Measurements from ENCODE around the gene TRANK1.

Gene TRANK1

GRCh38 chr3:36866368-36866767 lies 78.5 kb downstream of the TRANK1 start:
- Histone ChIP-seq H4K20me1 (no peaks in the 10 kb centered on the region), H3K4me1 (peaks cover 4 to 21% (median 12%) of the 10 kb centered on the region in 10 experiments; a peak in 16 of 20 replicates), H3K4me3 (no peak overlapping the region), H3K27ac (no peak overlapping the region), H3K36me3 (peaks cover 11 to 72% (median 40%) of the 10 kb centered on the region in 11 experiments; a peak in 21 of 22 replicates), H3K27me3 (no peaks in the 10 kb centered on the region), H3K9ac (no peak overlapping the region), H3K9me3 (replicated peaks in 1 of 11) (peaks cover 0 to 5% (median 0%) of the 10 kb centered on the region in 11 experiments; a peak in 2 of 22 replicates), H3K4me2 (peak overlapping the region in 4 of 11 experiments; percentile 0 to 30 (median 16); a peak in 5 of 22 replicates)
- TF ChIP-seq Cebpa-rat (IDR thresholded peaks at IDR 0.05): no peak

DNA sequence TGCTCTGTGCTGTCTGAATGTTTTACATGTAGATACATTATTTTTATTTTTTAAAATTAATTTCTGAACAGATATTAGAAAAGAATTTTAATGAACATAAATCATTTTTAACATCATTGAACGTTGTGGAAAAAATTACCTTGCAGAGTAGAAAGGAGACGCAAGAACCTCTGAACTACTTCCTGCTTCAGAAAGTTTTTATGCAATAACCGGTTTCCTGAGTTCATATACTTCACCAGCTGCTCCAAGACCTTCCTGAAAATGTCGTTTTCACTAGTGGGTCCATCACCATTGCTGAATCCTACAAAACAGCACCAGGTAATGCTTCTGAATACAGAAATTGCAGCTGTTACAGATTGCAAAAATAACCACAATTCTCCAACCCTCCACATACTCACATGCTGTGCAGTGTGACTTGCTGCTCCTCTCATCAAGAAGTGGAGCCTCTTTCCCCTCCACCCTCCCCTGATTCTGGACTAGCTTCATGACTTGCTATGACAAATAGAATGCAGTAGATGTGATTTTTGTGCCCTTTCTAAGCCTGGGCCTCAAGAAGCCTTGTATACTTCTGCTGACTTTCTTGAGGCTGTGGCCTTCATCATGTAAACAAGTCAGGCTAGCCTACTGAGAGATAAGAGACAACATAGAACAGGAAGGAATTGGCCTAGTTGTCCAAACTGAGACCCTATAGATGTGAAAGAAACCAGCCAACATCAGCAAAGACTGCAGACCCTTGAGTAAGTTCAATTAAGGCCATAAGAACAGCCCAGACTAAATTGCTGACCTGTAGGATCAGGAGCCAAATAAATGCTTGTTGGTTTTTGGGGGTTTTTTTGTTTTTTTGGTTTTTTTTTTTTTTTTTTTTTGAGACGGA lies 80.4 kb downstream of the TRANK1 start:
- H3K27ac ChIP-seq: peak overlapping the region in 8 of 11 experiments; percentile 8 to 41 (median 34); a peak in 7 of 22 replicates
- peaks cover 4 to 21% (median 12%) of the 10 kb centered on the region in 10 experiments; a peak in 16 of 20 replicates for H3K4me1 ChIP-seq
- no peak overlapping the region for H3K4me3 ChIP-seq
- peaks cover 29 to 78% (median 56%) of the 10 kb centered on the region in 11 experiments for H3K36me3 ChIP-seq
- no peak overlapping the region for H3K9ac ChIP-seq
- no peaks in the 10 kb centered on the region for H4K20me1 ChIP-seq
- no peaks in the 10 kb centered on the region for H3K27me3 ChIP-seq
- peaks cover 0 to 5% (median 0%) of the 10 kb centered on the region in 11 experiments; a peak in 2 of 22 replicates for H3K9me3 ChIP-seq (replicated peaks in 1 of 11)
- no peak for TF ChIP-seq Cebpa-rat (IDR thresholded peaks at IDR 0.05)
- H3K4me2 ChIP-seq: peak overlapping the region in 8 of 11 experiments; percentile 25 to 78 (median 55); a peak in 16 of 22 replicates

DNA sequence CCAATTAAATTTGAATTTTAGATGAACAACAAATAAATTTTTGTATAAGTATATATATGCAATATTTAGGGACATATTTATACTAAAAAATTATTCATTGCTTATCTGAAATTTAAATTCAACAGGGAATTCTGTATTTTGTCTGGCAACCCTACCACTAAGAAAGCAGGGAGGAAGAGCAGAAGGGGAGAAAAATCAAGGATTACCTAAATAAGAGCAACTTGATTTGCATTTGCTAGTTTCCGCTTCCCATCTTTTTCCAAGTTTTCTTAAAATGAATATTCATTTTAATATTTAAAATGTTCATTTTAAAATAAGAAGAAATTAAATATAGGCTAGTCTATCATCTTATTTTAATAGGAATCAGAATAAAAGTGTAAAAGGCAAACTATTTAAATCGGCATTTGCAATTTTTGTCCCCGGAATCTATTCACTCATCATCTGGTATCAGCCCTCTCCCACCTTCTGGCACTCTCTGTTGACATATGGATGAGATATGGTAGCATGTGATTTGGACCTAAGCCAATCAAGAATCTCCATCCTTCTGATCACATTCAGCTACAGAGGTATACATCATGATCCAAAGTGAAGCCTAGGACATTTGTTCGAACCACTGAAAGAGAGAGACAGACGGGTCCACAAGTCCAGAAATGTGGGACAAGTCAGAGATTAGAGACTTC lies 82.6 kb downstream of the TRANK1 start:
- H3K27ac ChIP-seq: no peak overlapping the region
- H3K4me3 ChIP-seq: no peak overlapping the region
- H3K4me2 ChIP-seq: no peak overlapping the region
- H4K20me1 ChIP-seq: no peaks in the 10 kb centered on the region; a peak in 1 of 22 replicates
- no peaks in the 10 kb centered on the region for H3K27me3 ChIP-seq
- peaks cover 48 to 91% (median 74%) of the 10 kb centered on the region in 11 experiments for H3K36me3 ChIP-seq
- no peak overlapping the region for H3K9ac ChIP-seq
- H3K9me3 ChIP-seq (replicated peaks in 1 of 11): peaks cover 0 to 5% (median 0%) of the 10 kb centered on the region in 11 experiments; a peak in 2 of 22 replicates
- TF ChIP-seq Cebpa-rat (IDR thresholded peaks at IDR 0.05): no peak
- peaks cover 4 to 21% (median 12%) of the 10 kb centered on the region in 10 experiments; a peak in 16 of 20 replicates for H3K4me1 ChIP-seq

DNA sequence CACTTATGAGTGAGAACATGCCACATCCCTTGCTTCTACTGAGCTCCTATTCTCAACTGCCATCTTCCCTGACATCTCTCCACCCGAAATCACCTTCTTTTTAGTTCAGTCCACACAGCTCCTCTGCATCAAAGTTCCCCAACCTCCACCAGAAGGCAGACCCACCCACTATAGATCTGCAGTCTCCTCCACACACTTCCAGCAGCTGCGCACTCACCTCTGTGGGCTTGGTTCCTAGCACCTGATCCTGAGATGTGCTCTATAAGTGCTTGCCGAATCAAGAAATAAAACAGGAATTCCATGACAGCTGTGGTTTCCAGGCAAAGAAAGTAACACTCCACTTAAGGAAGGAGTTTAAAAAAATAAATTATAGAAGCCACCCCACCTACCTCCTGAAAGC lies 85.4 kb downstream of the TRANK1 start:
- H3K9me3 ChIP-seq (replicated peaks in 1 of 11): peaks cover 0 to 9% (median 0%) of the 10 kb centered on the region in 11 experiments; a peak in 2 of 22 replicates
- TF ChIP-seq Cebpa-rat (IDR thresholded peaks at IDR 0.05): no peak
- no peak overlapping the region for H3K4me3 ChIP-seq
- no peak overlapping the region for H3K27ac ChIP-seq
- H4K20me1 ChIP-seq: no peaks in the 10 kb centered on the region; a peak in 1 of 22 replicates
- H3K36me3 ChIP-seq: peaks cover 75 to 100% (median 93%) of the 10 kb centered on the region in 11 experiments
- no peak overlapping the region for H3K9ac ChIP-seq
- H3K4me2 ChIP-seq: no peak overlapping the region
- no peaks in the 10 kb centered on the region for H3K27me3 ChIP-seq
- peaks cover 4 to 14% (median 11%) of the 10 kb centered on the region in 10 experiments for H3K4me1 ChIP-seq

- Histone ChIP-seq H3K4me2 (no peak overlapping the region), H3K36me3 (peaks cover 82 to 100% (median 94%) of the 10 kb centered on the region in 11 experiments), H3K9ac (no peak overlapping the region), H3K9me3 (replicated peaks in 1 of 11) (peaks cover 0 to 10% (median 0%) of the 10 kb centered on the region in 11 experiments; a peak in 1 of 22 replicates), H3K4me1 (peaks cover 0 to 9% (median 6%) of the 10 kb centered on the region in 10 experiments; a peak in 9 of 20 replicates), H3K27me3 (no peaks in the 10 kb centered on the region), H4K20me1 (no peaks in the 10 kb centered on the region; a peak in 1 of 22 replicates), H3K4me3 (no peak overlapping the region), H3K27ac (no peak overlapping the region)
- TF ChIP-seq Cebpa-rat (IDR thresholded peaks at IDR 0.05): no peak
Observed at GRCh38 chr3:36852071-36852470, 92.8 kb downstream of the TRANK1 start.

DNA sequence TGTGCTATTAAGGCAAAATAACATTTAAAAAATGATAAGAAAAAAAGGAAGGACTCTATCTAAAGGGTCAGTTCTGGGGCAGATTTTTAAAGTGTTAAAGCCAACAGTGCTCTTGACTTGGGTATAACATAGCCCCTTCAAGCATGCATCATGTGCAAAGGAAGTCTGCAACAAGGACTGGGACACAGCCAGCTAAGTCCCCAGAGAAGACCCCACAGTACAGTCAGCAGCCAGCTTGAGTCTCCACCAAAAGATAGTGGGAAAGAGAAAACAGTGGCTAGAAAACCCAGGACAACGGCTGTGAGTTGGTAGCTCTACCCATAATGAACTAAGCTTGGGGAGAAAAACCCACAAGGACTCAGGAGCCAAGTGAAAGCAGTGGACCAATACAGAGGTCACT lies 94.1 kb downstream of the TRANK1 start:
- Histone ChIP-seq H3K9ac (no peak overlapping the region), H3K4me2 (no peak overlapping the region), H4K20me1 (no peaks in the 10 kb centered on the region; a peak in 1 of 22 replicates), H3K36me3 (peaks cover 82 to 100% (median 94%) of the 10 kb centered on the region in 11 experiments), H3K4me1 (peaks cover 0 to 9% (median 6%) of the 10 kb centered on the region in 10 experiments; a peak in 10 of 20 replicates), H3K4me3 (no peak overlapping the region), H3K27ac (no peak overlapping the region), H3K27me3 (no peaks in the 10 kb centered on the region), H3K9me3 (replicated peaks in 1 of 11) (peaks cover 0 to 7% (median 0%) of the 10 kb centered on the region in 11 experiments; a peak in 2 of 22 replicates)
- TF ChIP-seq Cebpa-rat (IDR thresholded peaks at IDR 0.05): no peak

DNA sequence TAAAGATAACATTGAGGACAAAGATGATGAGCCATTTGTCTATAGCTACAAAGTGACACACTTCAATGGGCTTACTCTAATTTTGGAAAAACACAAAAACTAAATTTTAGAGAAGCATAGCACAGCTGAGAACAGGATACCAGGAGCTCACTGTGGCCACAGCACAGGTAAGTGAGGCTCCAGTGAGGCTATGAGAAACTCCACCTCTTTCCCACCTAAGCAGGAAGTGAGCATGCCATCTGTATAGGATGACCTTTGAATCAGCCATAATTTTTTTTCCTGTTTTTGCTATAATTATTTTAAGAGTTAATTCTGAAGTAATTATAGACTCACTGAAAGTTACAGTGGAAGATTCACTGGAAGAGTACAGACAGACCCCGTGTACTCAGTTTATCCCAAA lies 98.4 kb downstream of the TRANK1 start:
- H3K4me3 ChIP-seq: no peak overlapping the region
- H3K27ac ChIP-seq: no peak overlapping the region
- peaks cover 0 to 8% (median 0%) of the 10 kb centered on the region in 10 experiments; a peak in 1 of 20 replicates for H3K4me1 ChIP-seq
- H3K36me3 ChIP-seq: peaks cover 81 to 100% (median 95%) of the 10 kb centered on the region in 11 experiments
- peaks cover 15 to 24% (median 17%) of the 10 kb centered on the region in 11 experiments for H3K9me3 ChIP-seq (replicated peaks in 1 of 11)
- no peak overlapping the region for H3K9ac ChIP-seq
- no peaks in the 10 kb centered on the region for H4K20me1 ChIP-seq
- TF ChIP-seq Cebpa-rat (IDR thresholded peaks at IDR 0.05): no peak
- H3K4me2 ChIP-seq: no peak overlapping the region
- no peaks in the 10 kb centered on the region for H3K27me3 ChIP-seq

DNA sequence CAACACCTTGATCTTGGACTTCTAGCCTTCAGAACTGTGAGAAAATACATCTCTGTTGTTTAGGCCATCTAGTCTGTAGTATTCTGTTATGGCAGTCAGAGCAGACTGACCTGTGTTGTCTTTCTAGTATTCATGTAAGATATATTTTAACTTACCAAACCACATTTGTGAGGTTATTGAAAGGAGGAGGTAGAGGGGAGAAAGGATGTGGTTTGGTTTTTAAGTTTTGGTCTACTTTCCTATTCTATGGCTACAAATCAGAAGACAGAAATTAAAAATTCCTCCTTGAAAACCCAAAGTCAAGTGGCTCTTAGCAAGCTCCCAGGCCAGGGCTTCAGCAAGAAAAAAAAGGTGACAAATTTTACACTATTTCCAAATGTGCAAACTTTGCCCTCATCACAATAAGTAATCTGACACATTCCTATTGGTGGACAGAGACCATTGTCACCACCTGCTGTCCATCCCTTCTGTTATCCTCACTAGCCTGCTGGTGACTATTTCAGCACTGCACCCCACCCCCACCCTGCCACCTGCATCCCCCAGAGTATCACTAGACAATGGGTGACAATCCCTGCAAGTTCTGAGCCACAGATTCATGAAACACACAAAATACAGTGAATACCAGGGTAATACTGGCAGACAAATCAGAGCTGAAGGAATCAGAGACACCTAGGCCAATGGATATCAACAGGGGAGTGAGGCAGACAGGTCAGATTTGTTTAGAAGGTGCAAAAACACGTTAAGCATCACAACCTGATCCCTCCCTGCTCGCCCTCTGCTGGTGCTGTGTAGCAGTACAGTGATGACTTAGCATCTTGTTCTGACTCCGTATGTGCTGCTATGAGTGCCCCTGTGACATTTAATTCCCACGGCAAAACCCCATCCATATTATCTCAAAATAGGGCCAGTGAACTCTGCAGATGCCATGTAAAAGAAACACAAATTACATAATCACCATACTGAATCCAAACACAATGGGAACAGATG lies 101.5 kb downstream of the TRANK1 start:
- Histone ChIP-seq H3K9ac (no peak overlapping the region), H3K27me3 (no peaks in the 10 kb centered on the region), H3K4me3 (no peak overlapping the region), H3K4me1 (peaks cover 0 to 13% (median 0%) of the 10 kb centered on the region in 10 experiments; a peak in 4 of 20 replicates), H3K27ac (no peak overlapping the region; a peak in 1 of 22 replicates), H3K4me2 (no peak overlapping the region), H4K20me1 (no peaks in the 10 kb centered on the region), H3K36me3 (peaks cover 76 to 99% (median 93%) of the 10 kb centered on the region in 11 experiments), H3K9me3 (replicated peaks in 1 of 11) (peaks cover 20 to 31% (median 27%) of the 10 kb centered on the region in 11 experiments)
- no peak for TF ChIP-seq Cebpa-rat (IDR thresholded peaks at IDR 0.05)
